Activated CD4-positive, alpha-beta T cell treated with anti-CD3 and anti-CD28 coated beads, Interleukin-2, Interleukin-4, amounts not matched to agents 100 ng/mL and 50 ng/mL, durations not matched to agents 16 hours and 8 hours (primary cell): ENCODE data around the gene CARMIL3.
A peak's percentile ranks its signal among the peaks of the same experiment; 100 is the strongest.
"Not testable (repeated sequence)": the region's sequence is repeated elsewhere in the genome, so short reads cannot be mapped to it uniquely, and the experiment has no call there.

ENCODE experiments used
- DNase-seq: peaks from one replicate; pipeline ENCODE4 v3.0.0-alpha.2; 2020; ENCODE audit warnings: low spot score

Gene CARMIL3

GRCh38 chr14:24096545-24097181, 44.9 kb downstream of the CARMIL3 start:
- no peak for DNase-seq

GRCh38 chr14:24098229-24098926, 46.6 kb downstream of the CARMIL3 start:
- no peak for DNase-seq

GRCh38 chr14:24098927-24099813, 47.4 kb downstream of the CARMIL3 start:
- no peak for DNase-seq

- no peak for DNase-seq
These were observed 48.6 kb downstream of the CARMIL3 start for GRCh38 chr14:24100197-24100981.

- no peak for DNase-seq
These were observed 49.2 kb downstream of the CARMIL3 start for GRCh38 chr14:24100982-24101494.

- DNase-seq, result no peak
These were observed 50.7 kb downstream of the CARMIL3 start for GRCh38 chr14:24102357-24103048.

- DNase-seq, result no peak
These were observed 51.6 kb downstream of the CARMIL3 start for GRCh38 chr14:24103451-24103850.

- DNase-seq, result not testable (repeated sequence)
These were observed 53.9 kb downstream of the CARMIL3 start for GRCh38 chr14:24105609-24106239.

GRCh38 chr14:24106672-24107271, 55.0 kb downstream of the CARMIL3 start:
- no peak for DNase-seq

GRCh38 chr14:24108336-24108874, 56.6 kb downstream of the CARMIL3 start:
- no peak for DNase-seq

- no peak for DNase-seq
These were observed 58.3 kb downstream of the CARMIL3 start for GRCh38 chr14:24110060-24110459.

- no peak for DNase-seq
These were observed 58.7 kb downstream of the CARMIL3 start for GRCh38 chr14:24110523-24110922.

GRCh38 chr14:24113379-24113800, 61.6 kb downstream of the CARMIL3 start:
- no peak for DNase-seq

- peak; percentile 81 for DNase-seq
These were observed 62.2 kb downstream of the CARMIL3 start for GRCh38 chr14:24113801-24114531.

GRCh38 chr14:24114532-24115421, 63.0 kb downstream of the CARMIL3 start, which contains the start of the genes DCAF11 and NRL:
Gene DCAF11, plus strand, starts transcription at chr14:24114777. Its CDS starts 818 bp downstream, at chr14:24115595.
Gene NRL, minus strand, starts transcription at chr14:24114949. Its CDS starts 32,101 bp downstream, at chr14:24082848.
- peak; percentile 99 for DNase-seq

GRCh38 chr14:24115422-24116127, 63.8 kb downstream of the CARMIL3 start:
- no peak for DNase-seq

- no peak for DNase-seq
These were observed 64.5 kb downstream of the CARMIL3 start for GRCh38 chr14:24116128-24116814.
